ENCODE measurements around the gene MKX. TPM values are rescaled to one million over a fixed set of nuclear protein-coding genes. Genes with fewer than 3 reads are reported as not detected.
A peak's percentile ranks its signal among the peaks of the same experiment; 100 is the strongest.

Gene MKX
- total and polyA plus RNA-seq, 4 donors = 2.6 to 6.6 (median 4.3) TPM

DNA sequence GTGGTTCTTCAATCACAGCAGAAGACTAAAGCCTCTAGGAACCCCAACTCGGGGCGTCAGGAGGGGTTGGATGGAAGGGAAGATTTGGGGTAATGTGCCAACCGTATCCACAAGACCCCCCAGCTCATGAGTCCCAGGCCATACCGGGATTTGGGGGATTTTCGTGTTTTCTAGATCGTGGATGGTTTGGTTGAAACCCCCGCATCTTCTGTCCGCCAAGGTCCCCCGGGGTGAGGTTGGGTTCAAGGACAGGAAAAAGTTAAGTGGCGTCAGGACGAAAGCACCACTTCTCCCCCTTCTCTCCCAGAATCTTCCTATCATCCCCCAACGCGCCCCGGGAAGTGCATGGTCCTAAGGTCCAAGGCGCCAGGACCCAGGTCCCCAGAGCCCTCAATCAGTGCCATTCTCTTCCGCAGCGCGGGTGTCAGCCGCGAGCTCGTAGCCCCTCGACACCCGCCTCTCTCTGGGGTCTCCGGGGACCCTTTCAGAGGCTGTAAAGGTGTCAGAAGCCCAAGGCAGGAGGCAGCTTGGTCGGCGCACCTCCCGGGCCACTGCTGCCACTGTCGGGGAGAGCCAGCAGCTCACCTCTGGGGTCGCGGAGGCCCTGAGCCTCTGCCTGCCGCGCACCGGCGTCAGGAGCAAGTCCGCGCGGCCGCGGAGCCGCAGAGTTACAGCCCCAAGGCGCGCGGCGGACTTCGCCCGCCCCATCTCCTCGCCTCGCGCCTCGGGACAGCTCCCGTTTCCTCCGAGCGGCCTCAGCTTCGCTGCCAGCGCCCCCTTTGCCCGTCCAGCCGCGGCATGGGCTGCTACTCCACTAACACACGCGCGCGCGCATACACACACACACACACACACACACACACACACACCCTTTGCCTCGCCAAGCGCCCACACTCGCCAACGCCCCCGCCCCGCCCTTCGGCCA, 1.5 kb downstream of the MKX start:
- Histone ChIP-seq H3K4me1 (ENCODE audit: control insufficient read depth in 1 of 2, insufficient read depth in 2 of 2, low read length in 2 of 2) (no peaks in the 10 kb centered on the region), H3K4me3 (ENCODE audit: low read length in 2 of 2) (peak overlapping the region; percentile 78 to 81), H3K27ac (ENCODE audit: low read depth in 1 of 2, low read length in 2 of 2) (peak overlapping the region; percentile 87 to 94), H3K27me3 (ENCODE audit: control insufficient read depth in 1 of 2, insufficient read depth in 2 of 2, low read length in 1 of 2) (no peaks in the 10 kb centered on the region), H3K9me3 (ENCODE audit: control insufficient read depth, low read length) (no peaks in the 10 kb centered on the region), H3K36me3 (ENCODE audit: control insufficient read depth in 1 of 2, insufficient read depth in 2 of 2, low read length in 1 of 2) (no peaks in the 10 kb centered on the region)
- WGBS, 2 donors = 1% methylated on average over 58 to 70 of the region's 70 CpGs
- peak; percentile 43 for ATAC-seq (ENCODE audit: low FRiP score)
- DNase-seq = peak; percentile 69 to 87
- intact Hi-C loops (cut with DNase I) = loop anchor here in 1 of 2 donors (5.0 to 10.0 kb wide), 3 partner anchors 311 to 641 kb away; no protein-coding TSS in a partner anchor

DNA sequence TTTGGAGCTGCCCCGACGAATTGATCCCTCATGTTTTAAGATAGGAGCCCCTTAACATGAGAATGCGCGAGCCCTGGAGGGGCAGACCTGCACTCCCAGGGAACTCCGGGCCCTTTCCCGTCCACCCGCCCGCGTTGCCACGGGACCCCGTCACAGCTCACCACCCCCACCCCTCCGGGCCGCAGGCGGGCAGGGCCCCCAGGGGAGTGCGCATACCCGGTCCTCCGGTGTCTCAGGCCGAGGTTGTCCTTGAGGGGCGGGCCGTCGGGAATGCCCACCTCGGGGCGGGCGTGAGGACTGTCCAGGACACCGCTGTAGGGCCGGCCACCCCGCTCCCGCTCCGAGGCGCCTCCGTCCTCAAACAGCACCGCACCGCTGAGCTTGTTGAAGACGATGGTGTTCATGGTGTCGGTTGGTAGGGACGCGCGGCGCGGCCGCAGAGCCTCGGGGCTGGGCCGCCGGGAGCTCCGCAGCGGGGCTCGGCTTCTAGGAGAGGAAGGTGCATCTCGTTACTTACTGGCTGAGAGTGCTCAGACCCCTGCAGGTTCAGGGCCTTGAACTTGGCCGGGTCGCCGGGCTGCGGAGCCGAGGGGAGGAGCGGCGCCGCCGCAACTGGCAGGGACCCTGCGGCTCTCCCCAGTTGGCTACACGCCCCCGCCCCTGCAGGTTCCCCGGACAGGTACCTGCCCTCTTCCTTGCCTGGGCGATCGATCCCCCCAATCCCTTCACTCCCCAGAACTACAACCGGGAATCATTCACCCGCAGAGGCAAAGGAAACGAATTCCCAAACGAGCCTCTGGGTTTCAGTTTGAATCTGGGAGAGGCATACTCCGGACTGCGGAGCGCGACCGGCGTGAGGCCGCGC, 2.4 kb downstream of the MKX start:
- no peaks in the 10 kb centered on the region for H3K4me1 ChIP-seq (ENCODE audit: control insufficient read depth in 1 of 2, insufficient read depth in 2 of 2, low read length in 2 of 2)
- H3K27ac ChIP-seq (ENCODE audit: low read depth in 1 of 2, low read length in 2 of 2) = peak overlapping the region; percentile 87 to 94
- DNase-seq = peak; percentile 59 to 87

DNA sequence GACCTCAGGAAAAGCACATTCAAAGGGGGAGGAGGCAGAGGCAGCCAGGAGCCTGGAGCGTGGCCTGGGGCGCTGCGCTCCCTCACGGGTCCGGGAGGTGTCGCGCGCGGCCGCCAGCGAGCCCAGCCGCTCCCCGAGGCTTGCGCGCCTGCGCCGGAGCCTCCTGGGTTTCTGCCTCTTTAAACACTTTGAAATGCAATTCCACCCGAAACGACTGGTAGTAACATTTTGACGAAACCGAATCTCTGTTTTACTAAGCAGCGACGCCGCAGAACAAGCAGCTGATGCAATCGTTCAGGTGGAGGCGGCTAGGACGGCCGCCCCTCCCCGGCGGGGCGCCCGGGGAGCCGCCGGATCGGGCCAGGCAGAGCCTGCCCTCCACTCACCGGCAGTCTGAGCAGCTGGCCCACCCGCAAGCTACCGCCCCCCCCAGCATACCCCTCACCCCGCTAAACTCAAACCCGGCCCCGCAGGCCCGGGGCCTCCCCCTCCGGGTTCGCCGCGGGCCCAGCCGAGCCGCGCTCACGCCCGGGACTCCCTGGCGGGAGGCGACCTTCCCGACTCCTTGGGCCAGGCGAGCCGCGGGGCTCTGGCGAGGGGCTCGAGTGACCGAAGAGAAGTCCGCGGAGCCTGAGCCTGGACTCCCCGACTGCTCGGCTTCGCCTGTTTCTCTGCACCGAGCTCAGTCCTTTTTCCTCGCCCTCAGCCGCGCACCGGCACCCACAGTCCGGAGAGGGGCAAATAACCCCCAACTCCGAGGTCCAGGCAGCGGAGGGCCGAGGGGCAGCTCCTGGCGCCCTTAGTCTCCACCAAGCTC, 3.2 kb downstream of the MKX start:
- WGBS, 2 donors = 0% methylated on average over 70 to 75 of the region's 75 CpGs
- intact Hi-C loops (cut with DNase I) = loop anchor here in 1 of 2 donors (1.0 to 10.0 kb wide), 4 partner anchors 312 to 642 kb away; no protein-coding TSS in a partner anchor
- peak; percentile 90 for ATAC-seq (ENCODE audit: low FRiP score)
- peak overlapping the region; percentile 78 to 81 for H3K4me3 ChIP-seq (ENCODE audit: low read length in 2 of 2)
- H3K27ac ChIP-seq (ENCODE audit: low read depth in 1 of 2, low read length in 2 of 2) = peak overlapping the region; percentile 87 to 94
- no peaks in the 10 kb centered on the region for H3K27me3 ChIP-seq (ENCODE audit: control insufficient read depth in 1 of 2, insufficient read depth in 2 of 2, low read length in 1 of 2)
- H3K9me3 ChIP-seq (ENCODE audit: control insufficient read depth, low read length) = no peaks in the 10 kb centered on the region
- no peaks in the 10 kb centered on the region for H3K36me3 ChIP-seq (ENCODE audit: control insufficient read depth in 1 of 2, insufficient read depth in 2 of 2, low read length in 1 of 2)
- no peaks in the 10 kb centered on the region for H3K4me1 ChIP-seq (ENCODE audit: control insufficient read depth in 1 of 2, insufficient read depth in 2 of 2, low read length in 2 of 2)
- peak; percentile 86 to 94 for DNase-seq

More for the DNA sequence above, 2.4 kb downstream of the MKX start:
- Histone ChIP-seq H3K9me3 (ENCODE audit: control insufficient read depth, low read length) (no peaks in the 10 kb centered on the region), H3K4me3 (ENCODE audit: low read length in 2 of 2) (peak overlapping the region; percentile 78 to 81), H3K27me3 (ENCODE audit: control insufficient read depth in 1 of 2, insufficient read depth in 2 of 2, low read length in 1 of 2) (no peaks in the 10 kb centered on the region), H3K36me3 (ENCODE audit: control insufficient read depth in 1 of 2, insufficient read depth in 2 of 2, low read length in 1 of 2) (no peaks in the 10 kb centered on the region)
- peak; percentile 45 for ATAC-seq (ENCODE audit: low FRiP score)
- intact Hi-C loops (cut with DNase I) = loop anchor here in 1 of 2 donors (5.0 to 10.0 kb wide), 3 partner anchors 312 to 642 kb away; no protein-coding TSS in a partner anchor
- WGBS, 2 donors = 0 to 1% methylated on average over 69 to 75 of the region's 75 CpGs

DNA sequence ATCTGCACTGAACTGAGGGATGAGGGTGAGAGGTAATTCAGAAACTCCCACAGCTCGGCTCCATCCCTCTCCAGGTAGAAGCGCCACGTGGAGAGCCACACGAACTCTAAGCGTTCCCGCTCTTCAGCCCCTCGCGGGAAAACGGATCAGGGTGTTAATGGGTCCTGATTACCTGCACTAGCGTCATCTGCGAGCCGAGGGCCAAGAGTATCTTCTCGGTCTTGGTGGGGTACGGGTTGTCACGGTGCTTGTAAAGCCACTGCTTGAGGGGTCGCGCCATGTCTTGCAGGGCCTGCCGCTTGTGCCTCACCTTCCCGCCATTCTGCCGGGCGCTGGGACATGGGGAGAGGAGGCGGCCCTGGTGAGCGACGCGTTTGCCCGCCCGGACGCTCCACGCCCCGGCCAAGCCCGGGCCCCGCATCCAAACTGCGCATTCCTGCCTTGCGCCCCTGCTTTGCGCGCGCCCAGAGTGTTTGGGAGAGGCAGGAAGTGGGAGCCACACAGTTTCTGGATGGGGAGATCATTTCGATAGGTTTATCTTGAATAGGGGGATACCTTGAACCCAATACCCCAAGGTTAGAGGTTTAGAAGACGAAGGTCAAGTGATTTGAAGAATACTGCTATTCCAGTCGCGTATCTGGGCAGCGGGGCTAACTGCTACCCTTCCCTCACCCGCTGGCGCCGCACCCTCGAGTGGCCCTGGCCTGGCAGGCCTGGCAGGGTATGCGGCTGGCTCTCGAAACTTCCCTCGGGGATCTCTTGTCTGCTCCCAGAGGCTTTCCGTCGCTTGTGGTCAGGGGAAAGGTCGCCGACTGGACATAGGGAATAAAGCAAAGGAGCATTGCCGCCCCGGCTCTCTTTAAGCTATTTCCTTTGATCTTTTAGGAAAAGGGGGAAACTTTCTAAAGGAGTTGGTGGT, 4.2 kb downstream of the MKX start:
- no peaks in the 10 kb centered on the region for H3K27me3 ChIP-seq (ENCODE audit: control insufficient read depth in 1 of 2, insufficient read depth in 2 of 2, low read length in 1 of 2)
- H3K9me3 ChIP-seq (ENCODE audit: control insufficient read depth, low read length) = no peaks in the 10 kb centered on the region
- H3K4me1 ChIP-seq (ENCODE audit: control insufficient read depth in 1 of 2, insufficient read depth in 2 of 2, low read length in 2 of 2) = peaks cover 0 to 1% of the 10 kb centered on the region in 2 donors
- DNase-seq (peak; percentile 46 to 76), ATAC-seq (ENCODE audit: low FRiP score) (no peak)
- peak overlapping the region in 1 of 2 donors; percentile 23 for H3K4me3 ChIP-seq (ENCODE audit: low read length in 2 of 2)
- no peaks in the 10 kb centered on the region for H3K36me3 ChIP-seq (ENCODE audit: control insufficient read depth in 1 of 2, insufficient read depth in 2 of 2, low read length in 1 of 2)
- peak overlapping the region in 1 of 2 donors; percentile 71 for H3K27ac ChIP-seq (ENCODE audit: low read depth in 1 of 2, low read length in 2 of 2)
- intact Hi-C loops (cut with DNase I) = loop anchor here in 1 of 2 donors (1.0 to 10.0 kb wide), 4 partner anchors 313 to 643 kb away; no protein-coding TSS in a partner anchor
- WGBS, 2 donors = 52 to 54% methylated on average over 52 to 55 of the region's 55 CpGs

DNA sequence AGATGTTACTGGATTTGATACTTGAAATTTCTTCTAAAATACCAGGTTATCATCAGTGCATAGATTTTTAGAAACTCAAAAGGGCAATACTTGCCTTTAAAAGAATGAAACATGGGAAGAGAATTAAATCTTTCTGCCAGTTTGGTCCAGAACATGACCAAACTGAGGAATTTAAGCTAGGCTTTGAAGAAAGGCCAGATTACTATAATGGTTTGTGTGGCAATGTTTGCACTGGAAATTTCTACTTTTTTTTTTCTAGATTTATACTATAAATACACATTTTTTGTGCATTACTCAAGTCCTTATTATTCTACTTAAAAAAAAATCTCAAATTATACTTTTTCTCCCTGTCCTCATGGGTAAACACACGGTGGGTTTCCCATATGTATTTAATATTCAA, 9.2 kb downstream of the MKX start:
- ATAC-seq (ENCODE audit: low FRiP score) (no peak), DNase-seq (no peak)
- Histone ChIP-seq H3K4me3 (ENCODE audit: low read length in 2 of 2) (no peak overlapping the region), H3K27me3 (ENCODE audit: control insufficient read depth in 1 of 2, insufficient read depth in 2 of 2, low read length in 1 of 2) (no peaks in the 10 kb centered on the region), H3K9me3 (ENCODE audit: control insufficient read depth, low read length) (no peaks in the 10 kb centered on the region), H3K36me3 (ENCODE audit: control insufficient read depth in 1 of 2, insufficient read depth in 2 of 2, low read length in 1 of 2) (no peaks in the 10 kb centered on the region), H3K4me1 (ENCODE audit: control insufficient read depth in 1 of 2, insufficient read depth in 2 of 2, low read length in 2 of 2) (peaks cover 1 to 5% of the 10 kb centered on the region in 2 donors), H3K27ac (ENCODE audit: low read depth in 1 of 2, low read length in 2 of 2) (no peak overlapping the region)
- 15 to 18% methylated on average over 1 of the region's 1 CpG for WGBS, 2 donors
- intact Hi-C loops (cut with DNase I) = no loop called here

DNA sequence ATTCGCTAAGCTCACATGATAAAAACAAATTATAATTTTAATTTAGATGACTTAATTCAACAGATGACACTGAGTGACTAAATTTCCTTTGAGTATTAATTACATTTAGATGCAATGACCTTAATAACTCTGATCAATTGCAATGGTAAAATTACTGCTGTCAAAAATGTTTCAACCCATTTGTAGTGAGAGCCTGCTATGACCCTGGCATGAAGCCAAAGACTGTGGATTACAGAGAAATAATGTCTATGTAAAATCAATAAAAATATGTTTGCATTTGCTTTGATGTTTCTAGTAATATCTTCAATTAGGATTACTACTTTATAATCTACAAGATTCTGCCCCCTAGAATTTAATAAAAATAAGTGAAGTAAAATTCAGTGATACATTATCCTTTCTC, 15.6 kb downstream of the MKX start:
- peaks cover 2 to 8% of the 10 kb centered on the region in 2 donors for H3K4me1 ChIP-seq (ENCODE audit: control insufficient read depth in 1 of 2, insufficient read depth in 2 of 2, low read length in 2 of 2)
- intact Hi-C loops (cut with DNase I) = no loop called here
- no peaks in the 10 kb centered on the region for H3K27me3 ChIP-seq (ENCODE audit: control insufficient read depth in 1 of 2, insufficient read depth in 2 of 2, low read length in 1 of 2)
- ATAC-seq (ENCODE audit: low FRiP score) (no peak), DNase-seq (no peak)
- H3K4me3 ChIP-seq (ENCODE audit: low read length in 2 of 2) = no peak overlapping the region
- H3K27ac ChIP-seq (ENCODE audit: low read depth in 1 of 2, low read length in 2 of 2) = no peak overlapping the region
- no peaks in the 10 kb centered on the region for H3K36me3 ChIP-seq (ENCODE audit: control insufficient read depth in 1 of 2, insufficient read depth in 2 of 2, low read length in 1 of 2)
- 96 to 100% methylated on average over 1 of the region's 1 CpG for WGBS, 2 donors
- no peaks in the 10 kb centered on the region for H3K9me3 ChIP-seq (ENCODE audit: control insufficient read depth, low read length)

DNA sequence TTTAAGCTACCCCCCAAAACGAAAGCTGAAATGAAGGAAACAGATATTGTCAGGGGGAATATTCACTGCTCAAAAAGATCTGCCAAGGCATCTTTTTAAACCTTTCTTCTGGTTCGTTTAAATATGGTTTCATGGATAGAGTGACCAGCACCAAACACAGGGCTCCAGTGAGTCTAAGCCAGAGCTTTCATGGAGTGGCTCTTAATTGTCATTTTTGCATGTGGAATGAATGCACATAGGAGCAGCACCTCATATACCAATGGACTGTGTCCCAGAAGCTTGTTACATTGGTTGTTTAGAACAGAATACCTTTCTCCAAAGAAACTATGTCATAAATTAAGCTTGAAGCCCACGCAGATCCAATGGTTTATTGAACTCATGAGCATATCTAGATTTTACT, 17.3 kb downstream of the MKX start:
- Histone ChIP-seq H3K9me3 (ENCODE audit: control insufficient read depth, low read length) (no peaks in the 10 kb centered on the region), H3K27ac (ENCODE audit: low read depth in 1 of 2, low read length in 2 of 2) (peak overlapping the region; percentile 45 to 64), H3K4me3 (ENCODE audit: low read length in 2 of 2) (peak overlapping the region in 1 of 2 donors; percentile 34), H3K4me1 (ENCODE audit: control insufficient read depth in 1 of 2, insufficient read depth in 2 of 2, low read length in 2 of 2) (peaks cover 4 to 12% of the 10 kb centered on the region in 2 donors), H3K27me3 (ENCODE audit: control insufficient read depth in 1 of 2, insufficient read depth in 2 of 2, low read length in 1 of 2) (no peaks in the 10 kb centered on the region), H3K36me3 (ENCODE audit: control insufficient read depth in 1 of 2, insufficient read depth in 2 of 2, low read length in 1 of 2) (no peaks in the 10 kb centered on the region)
- ATAC-seq (ENCODE audit: low FRiP score) (no peak), DNase-seq (no peak)
- 45 to 50% methylated on average over 3 of the region's 3 CpGs for WGBS, 2 donors
- intact Hi-C loops (cut with DNase I) = loop anchor here in 1 of 2 donors (5.0 to 10.0 kb wide), 2 partner anchors 46 to 566 kb away; no protein-coding TSS in a partner anchor

All from aorta (tissue), 5 donors.